SH-SY5Y (cell line): ENCODE measurements around the gene MICALL2.

Experiments
- GATA2 ChIP-seq: IDR thresholded peaks from 2 replicates; pipeline ENCODE4 v1.6.1; 2011; ENCODE audit warnings: mild to moderate bottlenecking, low read depth, low read length
- GATA3 ChIP-seq: IDR thresholded peaks from 2 replicates; pipeline ENCODE4 v1.6.1; 2011; ENCODE audit warnings: low read depth, mild to moderate bottlenecking, low read length, moderate library complexity

DNA sequence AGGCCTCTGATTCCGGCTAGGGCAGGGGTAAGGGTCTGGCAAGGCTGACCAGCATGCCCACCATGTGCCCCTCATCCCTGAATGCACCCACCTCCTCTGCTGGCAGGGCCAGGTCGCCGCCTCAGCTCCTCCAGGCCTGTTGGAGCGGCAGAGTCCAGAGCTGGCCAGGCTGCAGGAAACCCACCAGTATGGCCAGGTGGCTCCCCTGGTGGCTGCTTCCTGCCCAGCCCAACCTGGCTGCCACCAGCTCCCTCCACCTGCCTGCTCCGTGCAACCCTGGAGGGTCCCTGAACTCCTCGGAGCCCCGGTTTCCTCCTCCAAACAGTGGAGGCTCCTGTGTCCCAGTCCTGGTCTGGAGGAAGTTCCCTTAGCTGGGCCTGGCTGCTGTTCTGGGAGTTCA, 39.6 kb downstream of the MICALL2 start:
- TF ChIP-seq GATA2 (no peak), GATA3 (no peak)
